ENCODE results near the gene MYMK.
A peak's percentile ranks its signal among the peaks of the same experiment; 100 is the strongest.

Gene MYMK

GRCh38 chr9:133493845-133494540, 30.8 kb downstream of the MYMK start:
- no peak for ATAC-seq
- H3K9me3 Mint-ChIP-seq, result no peaks in the 10 kb centered on the region
- no peak overlapping the region for H3K27ac Mint-ChIP-seq
- no peak overlapping the region for H3K4me3 Mint-ChIP-seq
- no peaks in the 10 kb centered on the region for H3K4me1 Mint-ChIP-seq
- H3K36me3 Mint-ChIP-seq, result no peaks in the 10 kb centered on the region
- DNase-seq (ENCODE audit: low spot score in 2 of 2), result no peak

GRCh38 chr9:133493428-133493827, 31.3 kb downstream of the MYMK start:
- no peak for ATAC-seq
- no peaks in the 10 kb centered on the region for H3K4me1 Mint-ChIP-seq
- DNase-seq (ENCODE audit: low spot score in 2 of 2), result no peak
- no peaks in the 10 kb centered on the region for H3K9me3 Mint-ChIP-seq
- no peaks in the 10 kb centered on the region for H3K36me3 Mint-ChIP-seq
- no peak overlapping the region for H3K4me3 Mint-ChIP-seq
- no peak overlapping the region for H3K27ac Mint-ChIP-seq

- Mint-ChIP-seq H3K36me3 (no peaks in the 10 kb centered on the region), H3K4me3 (no peak overlapping the region), H3K9me3 (no peaks in the 10 kb centered on the region), H3K27ac (no peak overlapping the region), H3K4me1 (no peaks in the 10 kb centered on the region)
- DNase-seq (ENCODE audit: low spot score in 2 of 2), result no peak
- no peak for ATAC-seq
Observed at GRCh38 chr9:133492061-133493021, 32.4 kb downstream of the MYMK start.

GRCh38 chr9:133491656-133491925, 33.2 kb downstream of the MYMK start:
- H3K27ac Mint-ChIP-seq, result no peak overlapping the region
- no peaks in the 10 kb centered on the region for H3K36me3 Mint-ChIP-seq
- no peak overlapping the region for H3K4me3 Mint-ChIP-seq

GRCh38 chr9:133490865-133491655, 33.7 kb downstream of the MYMK start:
- Mint-ChIP-seq H3K9me3 (no peaks in the 10 kb centered on the region), H3K36me3 (no peaks in the 10 kb centered on the region), H3K4me1 (no peaks in the 10 kb centered on the region), H3K27ac (no peak overlapping the region), H3K4me3 (no peak overlapping the region)
- no peak for ATAC-seq
- DNase-seq (ENCODE audit: low spot score in 2 of 2), result no peak

More at GRCh38 chr9:133491656-133491925, 33.2 kb downstream of the MYMK start:
- Mint-ChIP-seq H3K4me1 (no peaks in the 10 kb centered on the region), H3K9me3 (no peaks in the 10 kb centered on the region)
- ATAC-seq (no peak), DNase-seq (ENCODE audit: low spot score in 2 of 2) (no peak)

- no peak overlapping the region for H3K4me3 Mint-ChIP-seq
- no peaks in the 10 kb centered on the region for H3K4me1 Mint-ChIP-seq
- no peak for ATAC-seq
- H3K27ac Mint-ChIP-seq, result no peak overlapping the region
- no peaks in the 10 kb centered on the region for H3K36me3 Mint-ChIP-seq
- H3K9me3 Mint-ChIP-seq, result no peaks in the 10 kb centered on the region
- DNase-seq (ENCODE audit: low spot score in 2 of 2), result no peak
Observed at GRCh38 chr9:133490201-133490681, 34.5 kb downstream of the MYMK start.

GRCh38 chr9:133489253-133490190, 35.2 kb downstream of the MYMK start:
- H3K4me3 Mint-ChIP-seq, result no peak overlapping the region
- H3K36me3 Mint-ChIP-seq, result no peaks in the 10 kb centered on the region
- ATAC-seq, result no peak
- no peak for DNase-seq (ENCODE audit: low spot score in 2 of 2)
- H3K4me1 Mint-ChIP-seq, result no peaks in the 10 kb centered on the region
- H3K9me3 Mint-ChIP-seq, result no peaks in the 10 kb centered on the region
- no peak overlapping the region for H3K27ac Mint-ChIP-seq

- DNase-seq (ENCODE audit: low spot score in 2 of 2), result no peak
- ATAC-seq, result no peak
- H3K4me1 Mint-ChIP-seq, result no peaks in the 10 kb centered on the region
Observed at GRCh38 chr9:133488686-133489252, 36.0 kb downstream of the MYMK start.

GRCh38 chr9:133487331-133487725, 37.4 kb downstream of the MYMK start:
- no peak overlapping the region for H3K4me3 Mint-ChIP-seq

More at GRCh38 chr9:133488686-133489252, 36.0 kb downstream of the MYMK start:
- H3K9me3 Mint-ChIP-seq, result no peaks in the 10 kb centered on the region
- no peak overlapping the region for H3K4me3 Mint-ChIP-seq
- H3K27ac Mint-ChIP-seq, result no peak overlapping the region
- no peaks in the 10 kb centered on the region for H3K36me3 Mint-ChIP-seq

GRCh38 chr9:133485531-133486260, 39.1 kb downstream of the MYMK start:
- H3K9me3 Mint-ChIP-seq, result no peaks in the 10 kb centered on the region
- peak; percentile 58 for ATAC-seq
- peak overlapping the region; percentile 42 for H3K4me3 Mint-ChIP-seq
- H3K36me3 Mint-ChIP-seq, result no peaks in the 10 kb centered on the region
- no peak for DNase-seq (ENCODE audit: low spot score in 2 of 2)
- no peaks in the 10 kb centered on the region for H3K4me1 Mint-ChIP-seq
- no peak overlapping the region for H3K27ac Mint-ChIP-seq

More at GRCh38 chr9:133487331-133487725, 37.4 kb downstream of the MYMK start:
- no peak for DNase-seq (ENCODE audit: low spot score in 2 of 2)
- ATAC-seq, result no peak
- no peak overlapping the region for H3K27ac Mint-ChIP-seq
- no peaks in the 10 kb centered on the region for H3K4me1 Mint-ChIP-seq
- H3K36me3 Mint-ChIP-seq, result no peaks in the 10 kb centered on the region
- H3K9me3 Mint-ChIP-seq, result no peaks in the 10 kb centered on the region

- ATAC-seq, result no peak
- Mint-ChIP-seq H3K4me3 (no peak overlapping the region), H3K9me3 (no peaks in the 10 kb centered on the region), H3K27ac (no peak overlapping the region), H3K36me3 (no peaks in the 10 kb centered on the region), H3K4me1 (no peaks in the 10 kb centered on the region)
- DNase-seq (ENCODE audit: low spot score in 2 of 2), result no peak
Observed at GRCh38 chr9:133484671-133485437, 39.9 kb downstream of the MYMK start.

GRCh38 chr9:133483611-133484010, 41.1 kb downstream of the MYMK start:
- Mint-ChIP-seq H3K36me3 (no peaks in the 10 kb centered on the region), H3K27ac (no peak overlapping the region), H3K4me1 (no peaks in the 10 kb centered on the region), H3K9me3 (no peaks in the 10 kb centered on the region), H3K4me3 (no peak overlapping the region)
- ATAC-seq, result no peak
- DNase-seq (ENCODE audit: low spot score in 2 of 2), result no peak

Data from stimulated activated effector memory CD8-positive, alpha-beta T cell treated with anti-CD3 and anti-CD28 coated beads, Interleukin-12 subunit alpha, Interleukin-12 subunit beta, amount 100 ng/mL, for 72 hours (primary cell).